DOHH2 (cell line): ENCODE data around the gene ACTR2.

Source experiments
- H3F3A ChIP-seq: fragments of 200-600 bp; sonication (generic), shearing (Covaris generic); 2 replicates; pipeline ENCODE4 v1.6.0; 2016; ENCODE audit warnings: antibody characterized with exemption, mild to moderate bottlenecking; ENCODE audit not compliant: control insufficient read depth, insufficient read depth
- H3K27ac ChIP-seq: fragments of 200-600 bp; sonication (generic); 2 replicates; pipeline ENCODE4 v1.5.1; 2014; ENCODE audit warnings: low read depth, mild to moderate bottlenecking, low read length, moderate library complexity
- H3K27me3 ChIP-seq: fragments of 200-600 bp; sonication (generic); 2 replicates; pipeline ENCODE4 v1.6.1; 2014; ENCODE audit warnings: mild to moderate bottlenecking, low read length, mixed read lengths; ENCODE audit not compliant: control insufficient read depth
- H3K36me3 ChIP-seq: fragments of 200-600 bp; sonication (generic); 2 replicates; pipeline ENCODE4 v1.6.1; 2014; ENCODE audit warnings: mild to moderate bottlenecking, low read length, moderate library complexity, mixed read lengths; ENCODE audit not compliant: control insufficient read depth
- H3K4me1 ChIP-seq: fragments of 200-600 bp; sonication (generic); 2 replicates; pipeline ENCODE4 v1.6.1; 2014; ENCODE audit warnings: mild to moderate bottlenecking, low read length, mixed read lengths; ENCODE audit not compliant: control insufficient read depth
- H3K4me2 ChIP-seq: fragments of 200-600 bp; sonication (generic); 2 replicates; pipeline ENCODE4 v1.6.0; 2014; ENCODE audit warnings: mild to moderate bottlenecking, low read length, moderate library complexity
- H3K4me3 ChIP-seq: fragments of 200-600 bp; sonication (generic); 2 replicates; pipeline ENCODE4 v1.5.1; 2014; ENCODE audit warnings: mild to moderate bottlenecking, low read length, mixed read lengths
- H3K79me2 ChIP-seq: fragments of 200-600 bp; sonication (generic); 2 replicates; pipeline ENCODE4 v1.6.1; 2014; ENCODE audit warnings: mild to moderate bottlenecking, low read length, mixed read lengths; ENCODE audit not compliant: control insufficient read depth
- H3K9me2 ChIP-seq: fragments of 200-600 bp; sonication (generic); replicated peaks from 2 replicates; pipeline ENCODE4 v1.6.1; 2014; ENCODE audit warnings: mild to moderate bottlenecking, low read length, mixed read lengths; ENCODE audit not compliant: control insufficient read depth
- H3K9me3 ChIP-seq: fragments of 200-600 bp; sonication (generic); 2 replicates; pipeline ENCODE4 v1.6.1; 2014; ENCODE audit warnings: antibody characterized with exemption, low read length, mixed read lengths; ENCODE audit not compliant: control insufficient read depth, insufficient read depth
- H4K20me1 ChIP-seq: fragments of 200-600 bp; sonication (generic); 2 replicates; pipeline ENCODE4 v1.6.0; 2014; ENCODE audit warnings: low read depth, mild to moderate bottlenecking, antibody characterized with exemption, low read length, moderate library complexity; ENCODE audit not compliant: control insufficient read depth, insufficient read depth
- EZH2phosphoT487 ChIP-seq: fragments of 200-600 bp; sonication (generic); IDR thresholded peaks from 2 replicates; pipeline ENCODE4 v1.6.1; 2017; ENCODE audit warnings: borderline replicate concordance, mild to moderate bottlenecking, antibody characterized with exemption, low read length, moderate library complexity, mixed read lengths
- TF ChIP-seq, protein P1 (sequence below): fragments of 200-600 bp; sonication (generic); IDR thresholded peaks from one replicate; pipeline ENCODE4 v1.5.1; 2014; ENCODE audit warnings: antibody characterized with exemption, mild to moderate bottlenecking, low read depth, low read length; ENCODE audit not compliant: poor library complexity, severe bottlenecking

Gene ACTR2

DNA sequence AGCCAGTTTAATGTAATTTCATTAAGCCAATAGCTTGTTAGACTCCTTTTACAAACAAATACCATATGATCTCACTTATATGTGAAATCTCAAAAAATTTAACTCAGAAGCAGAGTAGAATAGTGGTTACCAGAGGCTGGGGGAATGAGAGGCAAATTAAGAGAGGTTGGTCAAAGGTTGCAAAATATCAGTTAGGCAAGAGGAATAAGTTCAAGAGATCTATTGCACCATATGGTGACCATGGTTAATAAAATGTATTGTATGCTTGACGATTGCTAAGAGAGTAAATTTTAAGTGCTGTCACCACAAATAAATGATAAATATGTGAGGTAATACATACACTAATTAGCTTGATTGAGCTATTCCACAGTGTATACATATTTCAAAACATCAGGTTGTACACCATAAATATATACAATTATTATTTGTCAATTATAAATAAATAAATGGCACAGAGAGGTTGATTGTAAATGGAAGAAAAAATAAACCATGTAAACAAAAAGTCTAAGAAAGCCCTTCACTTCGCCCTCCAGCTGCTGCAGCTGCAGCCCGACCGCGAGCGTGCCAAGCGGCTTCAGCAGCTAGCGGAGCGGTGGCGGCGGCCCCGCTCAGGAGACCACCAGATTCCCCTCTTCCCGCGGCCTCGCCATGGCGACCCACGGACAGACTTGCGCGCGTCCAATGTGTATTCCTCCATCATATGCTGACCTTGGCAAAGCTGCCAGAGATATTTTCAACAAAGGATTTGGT lies 23.0 kb upstream of the ACTR2 start:
- H3K27me3 ChIP-seq, result no peaks in the 10 kb centered on the region
- peaks cover 23% of the 10 kb centered on the region for H3K4me1 ChIP-seq
- TF ChIP-seq, protein P1, sequence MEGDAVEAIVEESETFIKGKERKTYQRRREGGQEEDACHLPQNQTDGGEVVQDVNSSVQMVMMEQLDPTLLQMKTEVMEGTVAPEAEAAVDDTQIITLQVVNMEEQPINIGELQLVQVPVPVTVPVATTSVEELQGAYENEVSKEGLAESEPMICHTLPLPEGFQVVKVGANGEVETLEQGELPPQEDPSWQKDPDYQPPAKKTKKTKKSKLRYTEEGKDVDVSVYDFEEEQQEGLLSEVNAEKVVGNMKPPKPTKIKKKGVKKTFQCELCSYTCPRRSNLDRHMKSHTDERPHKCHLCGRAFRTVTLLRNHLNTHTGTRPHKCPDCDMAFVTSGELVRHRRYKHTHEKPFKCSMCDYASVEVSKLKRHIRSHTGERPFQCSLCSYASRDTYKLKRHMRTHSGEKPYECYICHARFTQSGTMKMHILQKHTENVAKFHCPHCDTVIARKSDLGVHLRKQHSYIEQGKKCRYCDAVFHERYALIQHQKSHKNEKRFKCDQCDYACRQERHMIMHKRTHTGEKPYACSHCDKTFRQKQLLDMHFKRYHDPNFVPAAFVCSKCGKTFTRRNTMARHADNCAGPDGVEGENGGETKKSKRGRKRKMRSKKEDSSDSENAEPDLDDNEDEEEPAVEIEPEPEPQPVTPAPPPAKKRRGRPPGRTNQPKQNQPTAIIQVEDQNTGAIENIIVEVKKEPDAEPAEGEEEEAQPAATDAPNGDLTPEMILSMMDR, result no peak
- no peak for TF ChIP-seq EZH2phosphoT487
- H3F3A ChIP-seq, result peaks cover 23% of the 10 kb centered on the region
- no peaks in the 10 kb centered on the region for H3K36me3 ChIP-seq
- H3K9me2 ChIP-seq, result no peaks in the 10 kb centered on the region
- no peaks in the 10 kb centered on the region for H3K79me2 ChIP-seq
- no peaks in the 10 kb centered on the region for H4K20me1 ChIP-seq
- no peak overlapping the region for H3K4me3 ChIP-seq
- no peaks in the 10 kb centered on the region for H3K9me3 ChIP-seq
- no peak overlapping the region for H3K27ac ChIP-seq
- no peak overlapping the region for H3K4me2 ChIP-seq

DNA sequence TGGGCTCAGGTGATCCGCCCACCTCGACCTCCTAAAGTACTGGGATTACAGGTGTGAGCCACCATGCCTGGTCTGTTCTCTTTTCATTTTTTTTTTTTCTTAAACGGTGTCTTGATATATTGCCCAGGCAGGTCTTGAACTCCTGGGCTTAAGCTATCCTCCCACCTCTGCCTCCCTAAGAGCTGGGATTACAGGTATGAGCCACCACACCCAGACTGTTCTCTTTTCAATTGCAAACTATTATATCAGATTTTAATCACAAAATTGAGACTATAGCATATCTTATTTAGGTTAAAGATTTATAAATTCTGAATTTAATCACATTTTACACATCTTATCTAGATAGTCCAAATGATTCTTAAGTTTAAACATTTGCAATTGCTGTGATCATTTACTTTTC lies 15.5 kb upstream of the ACTR2 start:
- Histone ChIP-seq H3K27me3 (no peaks in the 10 kb centered on the region), H3K4me2 (no peak overlapping the region), H3K4me3 (no peak overlapping the region), H4K20me1 (no peaks in the 10 kb centered on the region), H3K79me2 (peaks cover 3% of the 10 kb centered on the region; the same call in 1 of the 2 replicates), H3F3A (peaks cover 29% of the 10 kb centered on the region), H3K27ac (no peak overlapping the region), H3K9me3 (no peaks in the 10 kb centered on the region), H3K9me2 (no peaks in the 10 kb centered on the region), H3K36me3 (no peaks in the 10 kb centered on the region), H3K4me1 (peaks cover 51% of the 10 kb centered on the region)
- TF ChIP-seq, protein P1, result no peak
- no peak for TF ChIP-seq EZH2phosphoT487

DNA sequence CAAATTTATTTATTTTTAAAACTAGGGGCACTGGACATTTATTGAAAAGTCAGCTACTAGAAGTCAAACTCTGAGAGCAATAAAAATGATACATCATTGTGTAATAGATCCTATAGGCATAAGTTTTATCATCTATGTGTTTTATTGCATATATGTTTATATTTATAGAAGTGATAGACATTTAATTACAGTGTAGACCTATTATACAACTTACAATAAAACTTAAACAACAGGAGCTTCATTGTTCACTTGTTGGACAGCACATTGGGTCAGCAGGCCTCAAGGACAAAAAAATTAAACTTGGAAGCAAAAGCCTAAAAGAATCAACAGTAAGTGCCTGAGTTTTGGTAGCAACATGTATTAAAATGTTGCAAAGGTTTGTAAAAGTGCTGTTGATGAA lies 15.0 kb upstream of the ACTR2 start:
- Histone ChIP-seq H3K4me3 (no peak overlapping the region), H3K79me2 (peaks cover 3% of the 10 kb centered on the region; the same call in 1 of the 2 replicates), H3K36me3 (no peaks in the 10 kb centered on the region), H3K27ac (no peak overlapping the region), H3F3A (peaks cover 26% of the 10 kb centered on the region), H3K4me1 (peaks cover 47% of the 10 kb centered on the region), H3K9me2 (no peaks in the 10 kb centered on the region), H3K4me2 (no peak overlapping the region), H3K9me3 (no peaks in the 10 kb centered on the region), H4K20me1 (no peaks in the 10 kb centered on the region), H3K27me3 (no peaks in the 10 kb centered on the region)
- TF ChIP-seq, protein P1, result no peak
- no peak for TF ChIP-seq EZH2phosphoT487
